ENCODE data around the gene PDZD2.
A peak's percentile ranks its signal among the peaks of the same experiment; 100 is the strongest.
"Not testable (repeated sequence)": the region's sequence is repeated elsewhere in the genome, so short reads cannot be mapped to it uniquely, and the experiment has no call there.

Gene PDZD2

DNA sequence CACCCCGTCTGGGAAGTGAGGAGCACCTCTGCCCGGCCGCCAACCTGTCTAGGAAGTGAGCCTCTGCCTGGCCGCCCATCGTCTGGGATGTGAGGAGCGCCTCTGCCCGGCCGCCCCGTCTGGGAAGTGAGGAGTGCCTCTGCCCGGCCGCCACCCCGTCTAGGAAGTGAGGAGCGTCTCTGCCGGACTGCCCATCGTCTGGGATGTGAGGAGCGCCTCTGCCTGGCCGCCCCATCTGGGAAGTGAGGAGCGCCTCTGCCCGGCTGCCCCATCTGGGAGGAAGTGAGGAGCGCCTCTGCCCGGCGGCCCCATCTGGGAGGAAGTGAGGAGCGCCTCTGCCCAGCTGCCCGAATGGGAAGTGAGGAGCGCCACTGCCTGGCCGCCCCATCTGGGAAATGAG lies 400.7 kb downstream of the PDZD2 start:
- DNase-seq (ENCODE audit: low read depth); H3K4me3 ChIP-seq (ENCODE audit: low read depth, low read length): not testable (repeated sequence)

DNA sequence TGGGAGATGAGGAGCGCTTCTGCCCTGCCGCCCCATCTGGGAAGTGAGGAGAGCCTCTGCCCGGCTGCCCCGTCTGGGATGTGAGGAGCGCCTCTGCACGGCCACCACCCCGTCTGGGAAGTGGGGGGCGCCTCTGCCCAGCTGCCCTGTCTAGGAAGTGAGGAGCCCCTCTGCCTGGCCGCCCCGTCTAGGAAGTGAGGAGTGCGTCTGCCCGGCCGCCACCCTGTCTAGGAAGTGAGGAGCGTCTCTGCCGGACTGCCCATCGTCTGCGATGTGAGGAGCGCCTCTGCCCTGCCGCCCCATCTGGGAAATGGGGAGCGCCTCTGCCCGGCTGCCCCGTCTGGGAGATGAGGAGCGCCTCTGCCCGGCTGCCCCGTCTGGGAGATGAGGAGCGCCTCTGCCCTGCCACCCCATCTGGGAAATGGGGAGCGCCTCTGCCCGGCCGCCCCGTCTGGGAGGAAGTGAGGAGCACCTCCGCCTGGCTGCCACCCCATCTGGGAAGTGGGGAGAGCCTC lies 401.3 kb downstream of the PDZD2 start:
- DNase-seq (ENCODE audit: low read depth); H3K4me3 ChIP-seq (ENCODE audit: low read depth, low read length): not testable (repeated sequence)

DNA sequence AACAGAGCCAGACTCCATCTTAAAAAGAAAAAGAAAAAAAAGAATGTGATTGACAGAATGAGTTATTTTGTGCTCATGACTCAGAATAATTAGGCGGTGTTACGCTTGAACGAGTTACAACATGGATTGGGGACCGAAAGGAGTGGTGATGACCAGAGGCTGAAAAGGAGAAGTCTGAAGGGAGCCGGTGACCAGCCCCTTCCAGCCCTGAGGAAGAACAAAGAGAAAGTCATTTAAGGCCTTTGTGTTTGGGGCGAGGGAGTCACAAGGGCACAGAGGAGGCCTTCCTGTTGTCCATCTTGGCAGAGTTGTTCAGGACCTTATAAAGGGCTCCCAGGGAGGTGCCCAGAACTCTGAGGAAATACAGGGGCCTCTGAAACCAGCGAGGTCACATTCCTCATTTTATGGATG lies 403.6 kb downstream of the PDZD2 start:
- no peak overlapping the region for H3K4me3 ChIP-seq (ENCODE audit: low read depth, low read length)
- no peak for DNase-seq (ENCODE audit: low read depth)

DNA sequence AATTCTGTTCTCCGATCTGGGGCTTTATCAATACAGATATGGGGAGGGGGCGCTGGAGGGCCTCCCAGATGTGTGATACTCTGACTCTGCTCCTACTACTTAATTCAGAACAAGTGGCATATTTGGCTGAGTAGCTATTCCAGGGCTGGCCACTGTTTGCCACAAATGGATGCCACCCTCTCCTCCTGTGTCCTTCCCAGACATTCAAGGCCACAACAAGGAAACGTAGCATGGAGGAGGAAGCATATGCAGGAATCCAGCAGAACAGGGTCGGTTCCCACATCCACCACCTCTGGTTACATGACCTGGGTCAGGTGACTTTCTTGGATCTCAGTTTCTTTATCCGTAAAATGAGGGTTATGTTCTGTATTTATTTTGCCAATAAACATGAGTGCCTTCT lies 404.2 kb downstream of the PDZD2 start:
- DNase-seq (ENCODE audit: low read depth), result no peak
- H3K4me3 ChIP-seq (ENCODE audit: low read depth, low read length), result no peak overlapping the region

DNA sequence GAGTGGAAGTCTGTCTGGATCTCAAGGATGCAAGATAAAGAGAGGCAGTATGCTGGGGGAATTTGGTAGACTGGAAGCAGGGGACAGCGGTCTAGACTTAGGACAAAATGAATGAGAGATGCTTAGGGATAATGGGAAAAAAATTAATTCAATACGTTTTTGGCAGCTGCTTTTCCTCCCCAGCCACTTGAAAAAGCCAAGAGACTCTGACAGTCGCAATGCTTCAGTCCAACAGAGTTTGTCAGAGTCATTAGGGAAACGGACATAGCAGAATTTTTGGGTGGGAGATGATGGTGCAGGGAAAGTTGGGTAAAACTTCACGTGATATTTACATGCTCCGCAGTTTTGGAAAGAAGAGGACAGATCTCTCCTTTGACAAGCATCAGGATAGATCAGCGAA lies 405.5 kb downstream of the PDZD2 start:
- DNase-seq (ENCODE audit: low read depth), result no peak
- H3K4me3 ChIP-seq (ENCODE audit: low read depth, low read length), result no peak overlapping the region

DNA sequence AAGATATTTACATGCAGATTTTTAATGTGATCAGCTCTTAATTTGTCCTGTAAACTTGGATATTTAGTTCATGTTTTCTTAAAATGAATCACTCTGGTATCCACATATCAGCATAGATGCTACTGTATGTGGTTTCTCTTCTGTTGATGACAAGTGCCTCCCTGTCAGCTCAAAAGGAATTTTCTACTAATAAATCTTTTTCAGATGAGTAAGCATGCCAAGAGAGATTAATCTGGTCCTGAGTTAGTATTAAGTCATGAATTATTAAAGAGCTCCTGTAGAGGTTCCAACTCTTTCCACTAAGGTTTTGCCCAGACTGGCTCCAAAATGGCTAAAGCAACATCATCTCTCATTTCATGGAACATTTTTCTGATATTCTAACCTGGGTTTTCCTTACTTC lies 406.0 kb downstream of the PDZD2 start:
- no peak for DNase-seq (ENCODE audit: low read depth)
- H3K4me3 ChIP-seq (ENCODE audit: low read depth, low read length), result no peak overlapping the region

DNA sequence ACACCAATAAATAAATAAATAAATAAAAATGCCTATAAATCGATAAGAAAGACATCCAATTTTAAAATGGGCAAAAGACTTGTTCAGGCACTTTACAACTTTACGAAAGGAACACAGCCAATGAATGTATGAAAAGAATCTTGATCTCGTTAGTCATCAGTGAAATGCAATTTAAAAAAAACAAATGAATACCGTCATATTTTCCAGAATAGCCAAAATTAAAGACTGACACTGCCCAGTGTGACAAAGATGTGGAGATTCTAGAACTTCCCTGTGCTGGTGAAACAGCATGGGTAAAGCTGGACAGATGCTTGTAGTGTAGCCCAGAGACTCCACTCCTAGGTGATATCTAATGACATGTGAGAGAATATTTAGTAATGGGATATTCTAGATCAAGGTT lies 408.1 kb downstream of the PDZD2 start:
- no peak for DNase-seq (ENCODE audit: low read depth)
- H3K4me3 ChIP-seq (ENCODE audit: low read depth, low read length), result no peak overlapping the region

DNA sequence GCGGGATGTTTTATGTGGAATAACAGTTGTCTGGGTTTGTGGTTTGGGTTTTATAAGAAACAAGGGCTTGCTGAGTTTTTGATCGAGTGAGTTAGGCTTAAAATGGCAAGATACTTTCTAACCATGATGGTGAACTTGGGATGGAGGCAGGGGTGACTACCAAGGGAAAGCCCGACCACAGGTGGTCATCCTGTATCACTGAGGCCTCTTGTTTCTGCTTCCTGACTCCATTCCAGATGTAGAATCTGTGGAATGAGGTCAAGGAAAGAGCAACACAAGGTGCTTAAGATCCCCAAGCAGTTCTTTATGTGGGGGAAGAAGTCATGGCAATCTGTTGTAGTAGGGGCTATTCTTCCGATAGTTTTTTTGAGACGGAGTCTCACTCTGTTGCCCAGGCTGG lies 412.9 kb downstream of the PDZD2 start:
- no peak for DNase-seq (ENCODE audit: low read depth)
- no peak overlapping the region for H3K4me3 ChIP-seq (ENCODE audit: low read depth, low read length)

DNA sequence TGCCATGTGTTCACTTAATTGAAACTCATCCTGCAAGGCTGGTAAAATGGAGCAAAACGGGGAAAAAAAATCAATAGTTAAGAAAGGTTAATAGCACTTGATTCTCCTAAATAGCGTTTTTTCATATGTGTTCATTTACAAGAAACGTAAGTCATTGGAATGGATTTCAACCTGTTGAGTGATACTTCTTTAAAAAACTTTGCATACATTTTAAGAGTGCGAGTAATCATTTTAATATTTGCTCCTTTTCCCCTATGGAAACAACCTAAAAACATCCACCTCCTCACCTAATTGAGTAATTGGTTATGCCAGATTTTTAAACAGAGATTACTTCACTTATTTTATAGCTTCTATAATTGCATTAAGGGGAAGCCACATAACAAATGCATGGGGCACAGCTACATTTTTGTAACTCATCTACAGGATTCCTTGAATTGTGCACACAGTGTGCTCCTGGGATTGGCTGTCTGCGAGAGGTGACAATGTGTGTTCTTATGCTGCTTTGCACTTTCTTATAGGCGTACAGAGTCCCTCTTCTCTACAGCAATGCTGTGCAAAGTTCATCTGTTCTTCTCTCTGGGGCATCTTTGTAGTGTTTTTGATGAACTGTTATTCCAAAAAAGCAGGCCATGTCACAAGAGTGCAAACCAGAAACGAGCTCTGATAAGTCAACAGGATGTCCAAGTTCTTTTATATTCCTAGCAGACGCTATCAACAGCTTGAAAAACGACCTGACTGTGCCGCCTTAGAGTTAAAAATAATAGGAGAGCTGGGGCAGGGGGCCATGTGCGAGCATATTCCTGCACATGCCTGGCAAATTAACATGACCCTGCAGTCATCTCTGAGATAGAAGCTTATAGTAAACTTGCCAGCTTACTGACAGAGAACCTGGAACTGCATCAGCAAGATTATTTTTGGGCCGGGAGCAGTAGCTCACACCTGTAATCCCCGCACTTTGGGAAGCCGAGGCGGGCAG lies 417.2 kb downstream of the PDZD2 start:
- no peak overlapping the region for H3K4me3 ChIP-seq (ENCODE audit: low read depth, low read length)

DNA sequence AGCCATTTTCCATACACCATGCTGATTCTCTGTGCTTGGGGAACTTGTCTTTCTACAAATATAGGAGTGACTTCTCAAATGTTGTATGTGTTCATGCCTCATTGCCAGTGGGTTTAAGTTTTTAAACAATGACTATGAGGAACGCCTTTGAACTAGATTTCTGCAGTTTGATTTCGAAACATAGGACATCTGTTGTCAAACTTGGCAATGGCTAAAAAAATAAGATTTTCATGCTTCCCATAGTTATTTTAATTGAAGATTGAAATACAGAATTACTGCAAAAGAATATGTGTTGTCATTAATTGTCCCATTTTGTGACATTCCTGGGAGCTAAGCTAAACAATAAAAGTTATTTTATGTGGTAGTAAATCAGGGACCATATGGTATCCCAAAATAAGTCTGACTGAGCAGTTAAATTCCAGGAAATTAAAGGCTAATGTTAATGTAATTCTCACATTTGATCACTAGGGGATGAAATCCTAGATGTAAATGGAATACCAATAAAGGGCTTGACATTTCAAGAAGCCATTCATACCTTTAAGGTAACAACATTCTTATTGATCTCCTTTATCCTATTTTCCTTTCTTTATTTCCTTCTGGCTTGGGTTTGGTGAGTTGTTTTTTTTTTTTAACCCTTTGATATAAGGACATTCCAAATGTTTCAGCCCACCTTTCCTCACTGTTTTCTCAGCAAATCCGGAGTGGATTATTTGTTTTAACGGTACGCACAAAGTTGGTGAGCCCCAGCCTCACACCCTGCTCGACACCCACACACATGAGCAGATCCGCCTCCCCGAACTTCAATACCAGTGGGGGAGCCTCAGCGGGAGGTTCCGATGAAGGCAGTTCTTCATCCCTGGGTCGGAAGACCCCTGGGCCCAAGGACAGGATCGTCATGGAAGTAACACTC lies 418.5 kb downstream of the PDZD2 start:
- peak; percentile 25 for DNase-seq (ENCODE audit: low read depth)
- H3K4me3 ChIP-seq (ENCODE audit: low read depth, low read length), result no peak overlapping the region

More for the DNA sequence above, 417.2 kb downstream of the PDZD2 start:
- DNase-seq (ENCODE audit: low read depth), result no peak

DNA sequence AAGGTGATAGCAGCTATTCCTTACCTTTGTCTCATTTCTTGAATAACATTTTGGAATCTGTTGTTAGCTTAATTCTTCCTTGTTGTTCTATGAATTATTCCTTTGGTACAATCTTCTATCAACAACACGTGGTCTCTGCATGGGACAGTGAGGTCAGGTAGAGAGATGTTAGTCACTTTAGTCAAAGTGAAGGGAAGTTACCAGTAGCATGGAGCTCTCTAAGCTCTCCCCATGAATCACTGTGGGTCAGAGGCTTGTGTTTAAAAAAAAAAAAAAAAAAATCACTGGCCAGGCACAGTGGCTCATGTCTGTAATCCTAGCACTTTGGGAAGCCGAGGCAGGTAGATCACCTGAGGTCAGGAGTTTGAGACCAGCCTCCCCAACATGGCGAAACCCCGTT lies 419.2 kb downstream of the PDZD2 start:
- H3K4me3 ChIP-seq (ENCODE audit: low read depth, low read length), result no peak overlapping the region
- DNase-seq (ENCODE audit: low read depth), result no peak

DNA sequence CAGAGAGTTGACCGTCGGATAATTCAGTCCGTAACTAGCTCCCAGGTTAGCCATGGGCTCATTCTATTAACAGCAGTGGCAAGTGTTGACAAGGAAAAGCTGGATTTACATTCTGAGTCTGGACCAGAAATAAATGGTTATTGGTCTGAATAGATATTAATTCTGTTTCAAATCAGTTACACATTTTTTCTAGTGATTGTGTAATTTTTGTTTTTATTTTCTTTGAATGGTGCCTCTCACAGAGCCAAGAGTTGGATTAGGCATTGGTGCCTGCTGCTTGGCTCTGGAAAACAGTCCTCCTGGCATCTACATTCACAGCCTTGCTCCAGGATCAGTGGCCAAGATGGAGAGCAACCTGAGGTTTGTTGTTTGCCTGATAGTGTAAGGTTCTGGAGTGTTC lies 420.1 kb downstream of the PDZD2 start:
- H3K4me3 ChIP-seq (ENCODE audit: low read depth, low read length), result no peak overlapping the region
- DNase-seq (ENCODE audit: low read depth), result no peak

DNA sequence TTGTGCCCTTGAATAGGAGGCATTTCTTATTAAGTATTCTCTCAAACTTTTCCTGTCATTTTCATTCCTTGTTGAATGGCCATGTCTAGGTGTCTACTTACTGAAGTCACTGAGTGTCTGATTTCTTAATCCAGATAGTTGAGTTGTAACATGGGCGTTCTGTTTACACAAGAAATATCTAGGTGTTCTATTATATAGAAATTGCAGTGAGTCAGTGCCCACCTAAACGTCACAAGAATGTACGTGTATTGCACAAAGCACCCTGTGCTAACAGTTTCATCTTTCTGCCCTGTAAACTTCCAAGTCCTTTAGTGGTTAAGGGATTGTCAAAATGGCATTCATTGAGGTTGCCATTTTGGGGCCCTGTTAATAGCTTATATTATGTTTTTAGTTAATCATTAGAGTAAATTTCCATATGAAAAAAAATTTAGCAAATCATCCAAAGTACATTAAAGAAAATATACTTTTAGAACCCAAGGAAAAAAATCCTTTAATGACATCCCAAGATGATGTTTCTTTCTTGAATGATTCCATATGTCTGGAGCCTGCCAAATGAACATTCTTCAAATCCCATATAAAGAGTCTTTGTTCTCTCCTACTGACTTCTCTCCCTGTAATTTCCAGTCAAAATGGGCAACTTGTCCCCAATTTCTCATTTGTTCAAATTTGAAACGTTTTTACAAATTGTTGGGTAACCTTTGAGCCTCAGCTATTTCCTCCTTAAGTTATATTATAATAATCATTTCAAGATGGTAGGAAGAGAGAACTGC lies 421.0 kb downstream of the PDZD2 start:
- H3K4me3 ChIP-seq (ENCODE audit: low read depth, low read length), result no peak overlapping the region
- DNase-seq (ENCODE audit: low read depth), result no peak

DNA sequence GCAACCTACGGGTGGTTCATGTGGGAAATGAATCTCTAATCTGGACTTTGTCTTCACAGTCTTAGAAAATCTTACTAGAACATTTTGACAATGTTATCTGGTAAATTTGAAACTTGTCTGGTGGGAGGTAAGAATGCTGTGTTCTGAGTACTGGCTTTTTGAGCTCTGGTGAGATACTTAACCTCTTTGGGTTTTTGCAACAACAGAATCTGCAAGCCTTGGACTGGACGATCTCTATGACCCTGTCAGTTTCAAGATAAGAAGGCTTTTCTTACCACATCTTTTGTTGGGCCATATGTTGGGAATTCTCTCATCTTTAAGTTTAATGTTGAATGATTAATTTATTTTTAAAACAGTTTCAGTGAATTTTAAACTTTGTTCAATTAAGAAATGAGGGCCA lies 422.3 kb downstream of the PDZD2 start:
- no peak overlapping the region for H3K4me3 ChIP-seq (ENCODE audit: low read depth, low read length)
- no peak for DNase-seq (ENCODE audit: low read depth)

DNA sequence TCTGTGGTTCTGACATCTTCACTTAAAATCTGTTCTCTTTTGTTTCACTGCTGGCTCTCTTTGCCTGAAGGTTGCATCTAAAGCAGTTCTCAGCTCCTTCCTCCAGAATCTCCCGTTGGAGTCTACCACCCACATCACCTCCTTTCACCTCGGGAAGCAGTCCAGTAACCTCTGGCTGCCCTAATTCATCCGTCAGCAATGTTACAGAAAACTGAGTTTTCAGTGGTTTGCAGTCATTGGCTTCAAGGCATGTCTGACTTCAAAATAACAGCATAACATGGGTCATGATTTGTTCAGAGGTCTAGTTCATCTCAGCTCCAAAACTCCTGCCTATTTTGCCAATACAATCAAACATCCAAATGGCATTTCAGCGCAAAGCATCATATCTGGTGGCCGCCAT lies 427.5 kb downstream of the PDZD2 start:
- no peak for DNase-seq (ENCODE audit: low read depth)

DNA sequence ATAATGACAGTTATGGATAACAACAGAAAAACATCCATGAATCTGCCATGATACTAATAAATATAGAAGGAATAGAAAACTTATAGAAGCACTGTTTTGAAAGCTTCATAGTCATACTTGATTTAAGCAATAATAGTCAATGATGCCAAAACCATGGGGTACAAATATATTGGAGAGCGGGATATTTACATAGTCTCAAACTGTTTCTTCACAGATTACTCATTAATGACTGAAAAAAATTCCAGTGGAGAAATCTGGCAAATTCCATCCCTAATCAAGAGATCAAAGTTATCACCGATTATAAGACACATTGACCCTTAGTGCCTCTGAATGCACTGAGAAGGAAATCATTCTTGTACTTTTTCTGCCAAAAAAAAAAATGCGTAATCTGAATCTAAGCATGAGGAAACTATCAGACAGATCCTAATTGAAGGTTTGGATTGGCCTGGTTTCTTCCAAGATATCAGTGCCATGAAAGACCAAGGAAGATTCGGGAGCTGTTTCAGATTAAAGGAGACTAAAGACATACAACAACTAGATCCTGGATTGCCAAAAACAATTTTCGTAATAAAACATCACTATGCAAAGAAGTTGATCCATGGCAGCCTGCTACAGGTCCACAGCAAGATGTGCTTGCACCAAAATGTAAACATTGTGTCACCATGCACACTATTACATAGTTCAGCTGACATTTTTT lies 429.0 kb downstream of the PDZD2 start:
- no peak for DNase-seq (ENCODE audit: low read depth)
- no peak overlapping the region for H3K4me3 ChIP-seq (ENCODE audit: low read depth, low read length)

More for the DNA sequence above, 427.5 kb downstream of the PDZD2 start:
- no peak overlapping the region for H3K4me3 ChIP-seq (ENCODE audit: low read depth, low read length)

DNA sequence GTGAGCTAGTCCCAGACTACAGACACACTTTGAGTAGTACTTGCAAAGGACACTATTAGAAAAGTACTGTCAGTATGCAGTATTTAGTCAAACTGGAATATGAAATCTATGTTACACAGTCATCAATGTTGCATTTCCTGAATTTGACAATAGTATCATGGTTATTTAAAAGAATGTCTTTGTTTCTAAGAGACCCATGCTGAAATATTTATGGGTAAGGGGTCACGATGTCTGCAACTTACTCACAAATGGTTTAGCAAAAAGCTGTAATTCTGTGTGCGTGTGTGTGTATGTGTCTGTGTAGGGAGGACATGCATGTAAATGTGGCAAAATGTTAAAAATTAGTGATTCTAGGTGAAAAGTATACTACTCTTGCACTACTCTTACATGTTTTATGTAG lies 429.6 kb downstream of the PDZD2 start:
- no peak overlapping the region for H3K4me3 ChIP-seq (ENCODE audit: low read depth, low read length)
- DNase-seq (ENCODE audit: low read depth), result no peak

DNA sequence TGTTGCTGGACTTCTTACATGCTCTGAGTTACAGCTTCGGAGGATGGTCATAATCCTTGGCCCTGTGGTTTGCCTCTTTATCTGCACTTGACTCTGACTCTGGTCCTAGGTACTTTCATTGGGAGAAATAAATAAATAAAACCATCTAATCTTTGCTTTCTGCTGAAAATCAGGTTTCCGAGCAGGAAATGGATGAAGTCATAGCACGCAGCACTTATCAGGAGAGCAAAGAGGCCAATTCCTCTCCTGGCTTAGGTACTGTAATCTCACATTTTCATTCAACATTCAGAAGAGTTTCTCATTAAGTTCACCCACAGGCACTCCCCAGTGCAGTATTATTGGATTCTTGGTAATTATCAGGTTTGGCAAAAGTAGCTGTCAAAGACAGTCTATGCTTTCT lies 430.5 kb downstream of the PDZD2 start:
- DNase-seq (ENCODE audit: low read depth), result no peak
- H3K4me3 ChIP-seq (ENCODE audit: low read depth, low read length), result no peak overlapping the region

Data from skeletal muscle cell (primary cell).